Stimulated activated CD8-positive, alpha-beta memory T cell treated with anti-CD3 and anti-CD28 coated beads, Interleukin-7, amount 100 ng/mL, for 4 hours (primary cell): ENCODE results near the gene MEGF10.

Experiments
- DNase-seq, 2 donors: peaks; one replicate each; pipeline ENCODE4 v3.0.0-alpha.2; 2020; ENCODE audit warnings: low read depth in 2 of 2

Gene MEGF10

DNA sequence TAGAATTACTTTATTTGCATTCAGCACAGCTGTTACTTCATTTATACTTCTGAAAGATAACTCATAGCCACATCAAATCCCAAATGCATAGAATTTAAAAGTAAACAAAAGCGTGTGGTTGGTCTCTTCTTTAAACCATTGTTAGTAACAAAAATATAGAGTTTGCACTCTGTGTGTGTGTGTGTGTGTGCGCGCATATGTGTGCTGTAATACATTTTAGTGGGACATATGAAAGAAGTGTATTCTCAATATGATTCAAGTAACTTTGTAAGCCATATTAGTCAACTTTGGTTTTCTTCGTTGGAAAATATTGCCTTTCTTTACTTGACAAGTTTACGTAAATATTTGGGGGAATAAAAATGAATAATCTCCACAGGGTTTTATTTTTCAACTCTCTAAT, 120.8 kb downstream of the MEGF10 start:
- DNase-seq: no peak

DNA sequence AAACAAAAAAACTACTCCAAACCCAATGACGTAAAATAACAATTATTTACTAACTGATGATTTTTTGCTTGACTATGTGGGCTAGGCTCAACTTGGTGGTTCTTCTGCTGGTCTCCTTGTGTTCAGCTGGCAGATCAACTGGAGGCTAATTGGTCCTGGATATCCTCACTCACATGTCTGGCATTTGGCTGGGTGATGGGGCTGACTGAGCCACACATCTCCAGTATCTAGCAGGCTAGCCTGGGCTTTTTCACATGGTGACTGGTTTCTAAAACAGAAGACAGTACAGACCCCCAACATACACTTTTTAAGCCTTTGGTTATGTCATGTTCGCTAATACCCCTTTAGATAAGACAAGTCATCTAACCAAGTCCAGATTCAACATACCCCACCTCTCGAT, 122.1 kb downstream of the MEGF10 start:
- no peak for DNase-seq

DNA sequence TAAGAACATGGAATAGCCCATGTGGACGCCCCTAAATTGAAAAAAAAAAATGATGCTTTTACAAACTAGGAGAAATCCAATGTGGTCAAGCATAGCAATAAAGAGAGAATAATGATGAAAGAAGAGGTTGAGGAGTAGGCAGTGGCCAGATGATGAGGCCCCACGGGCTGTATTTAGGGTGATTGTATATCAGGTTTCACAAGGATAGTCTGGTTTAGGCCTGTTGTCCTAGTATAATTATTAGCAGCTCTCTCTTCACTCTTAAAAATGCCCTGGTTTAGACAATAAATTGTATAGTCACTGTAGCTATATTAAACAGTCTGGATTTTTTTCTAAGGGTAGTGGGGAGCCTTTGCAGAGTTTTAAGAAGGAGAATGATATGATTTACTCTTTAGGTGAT, 124.4 kb downstream of the MEGF10 start:
- DNase-seq: no peak

DNA sequence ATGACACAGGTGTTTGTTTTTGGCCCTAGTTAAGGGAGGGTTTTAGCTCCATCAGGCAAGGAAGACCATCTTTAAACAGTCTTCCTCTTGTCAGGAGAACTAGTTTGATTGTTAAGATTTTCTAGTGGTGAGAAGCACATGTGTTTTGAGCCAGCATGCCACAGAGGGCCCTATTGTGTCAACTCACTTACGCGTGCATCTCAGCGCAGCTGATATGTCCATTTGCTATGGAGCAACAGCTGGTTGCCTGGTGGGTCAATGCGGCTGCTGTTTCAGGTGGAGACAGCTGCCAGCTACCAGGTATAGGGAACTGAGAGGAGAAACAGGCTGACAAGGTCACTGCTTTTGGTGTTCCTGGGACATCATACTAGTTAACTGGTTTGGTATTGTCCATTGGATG, 126.3 kb downstream of the MEGF10 start:
- no peak for DNase-seq

DNA sequence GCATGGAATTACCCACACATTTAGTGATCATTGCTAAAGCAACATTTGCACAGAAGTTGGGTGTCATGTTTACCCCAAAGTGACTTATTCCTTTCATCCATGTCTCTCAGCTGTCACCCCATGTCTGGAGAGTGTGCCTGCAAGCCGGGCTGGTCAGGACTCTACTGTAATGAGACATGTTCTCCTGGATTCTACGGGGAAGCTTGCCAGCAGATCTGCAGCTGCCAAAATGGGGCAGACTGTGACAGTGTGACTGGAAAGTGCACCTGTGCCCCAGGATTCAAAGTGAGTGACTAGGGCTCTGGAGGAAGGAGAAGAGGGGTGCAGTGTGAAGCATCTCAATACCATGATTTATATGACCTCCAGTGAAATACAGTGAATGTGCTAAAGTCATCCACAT, 126.9 kb downstream of the MEGF10 start:
- DNase-seq: no peak

DNA sequence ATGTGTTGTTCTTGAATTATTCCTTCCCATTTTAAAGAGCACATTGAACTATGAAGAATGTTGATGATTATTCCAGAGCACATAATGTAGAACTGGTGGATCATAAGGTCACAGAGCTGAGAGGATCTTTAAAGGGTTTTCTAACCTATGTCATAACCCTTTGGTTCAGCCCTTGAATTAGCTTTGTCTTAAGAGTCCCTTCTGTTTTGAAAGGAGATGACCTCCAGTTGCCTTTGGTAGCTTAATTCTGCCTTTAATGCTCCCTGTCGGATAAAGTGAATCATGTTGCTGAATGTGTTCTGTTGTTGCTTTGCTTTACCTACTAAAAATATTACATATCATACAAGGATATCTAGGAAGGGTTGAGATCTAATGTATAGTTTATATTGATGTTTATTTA, 127.8 kb downstream of the MEGF10 start:
- DNase-seq: no peak

DNA sequence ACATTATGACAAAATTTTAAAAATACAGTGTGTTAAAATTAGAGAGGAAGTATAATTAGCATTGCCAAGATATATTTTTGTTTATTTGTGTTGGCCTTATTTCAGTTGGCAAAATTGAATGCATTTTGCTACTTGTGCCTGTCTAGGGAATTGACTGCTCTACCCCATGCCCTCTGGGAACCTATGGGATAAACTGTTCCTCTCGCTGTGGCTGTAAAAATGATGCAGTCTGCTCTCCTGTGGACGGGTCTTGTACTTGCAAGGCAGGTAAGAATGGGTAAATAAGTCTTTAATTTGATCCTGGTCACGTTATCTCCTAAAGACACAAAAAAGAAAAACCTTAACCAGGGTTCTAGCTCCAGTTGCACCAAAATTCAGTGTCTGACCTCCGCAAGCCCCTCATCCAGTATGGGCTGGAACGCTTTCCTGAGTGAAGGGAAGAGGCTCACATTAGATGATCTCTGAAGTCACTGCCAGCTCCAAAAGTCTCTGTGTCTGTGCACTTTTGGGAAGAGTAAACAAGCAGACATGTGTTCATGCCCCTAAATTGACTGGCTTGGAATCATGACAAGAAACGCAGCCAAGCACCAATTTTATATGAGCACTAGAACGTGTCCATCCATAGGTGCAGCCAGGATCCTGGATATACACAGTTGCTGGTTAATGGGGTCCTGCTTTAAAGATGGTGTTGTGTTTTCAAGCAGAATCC, 128.5 kb downstream of the MEGF10 start:
- no peak for DNase-seq

DNA sequence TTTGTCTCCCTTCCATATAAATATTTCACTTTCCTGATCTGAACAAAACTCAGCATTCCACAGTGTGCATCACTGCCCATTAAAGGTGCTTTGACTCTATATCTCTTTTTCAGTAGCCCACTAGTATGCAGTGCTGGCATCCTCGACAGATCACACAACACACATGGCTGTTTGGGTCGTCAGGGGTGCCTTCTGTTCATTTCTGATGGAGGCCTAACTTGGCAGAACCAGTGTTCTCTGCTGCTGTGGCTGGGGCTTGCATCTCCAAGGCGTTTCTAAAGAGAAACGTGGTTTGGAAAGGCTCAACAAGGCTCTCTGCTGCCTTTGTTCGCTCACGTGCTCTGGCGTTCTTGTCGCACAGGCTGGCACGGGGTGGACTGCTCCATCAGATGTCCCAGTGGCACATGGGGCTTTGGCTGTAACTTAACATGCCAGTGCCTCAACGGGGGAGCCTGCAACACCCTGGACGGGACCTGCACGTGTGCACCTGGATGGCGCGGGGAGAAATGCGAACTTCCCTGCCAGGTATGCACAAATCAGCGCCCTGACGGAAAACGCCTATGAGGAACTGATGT, 129.2 kb downstream of the MEGF10 start:
- DNase-seq: no peak

DNA sequence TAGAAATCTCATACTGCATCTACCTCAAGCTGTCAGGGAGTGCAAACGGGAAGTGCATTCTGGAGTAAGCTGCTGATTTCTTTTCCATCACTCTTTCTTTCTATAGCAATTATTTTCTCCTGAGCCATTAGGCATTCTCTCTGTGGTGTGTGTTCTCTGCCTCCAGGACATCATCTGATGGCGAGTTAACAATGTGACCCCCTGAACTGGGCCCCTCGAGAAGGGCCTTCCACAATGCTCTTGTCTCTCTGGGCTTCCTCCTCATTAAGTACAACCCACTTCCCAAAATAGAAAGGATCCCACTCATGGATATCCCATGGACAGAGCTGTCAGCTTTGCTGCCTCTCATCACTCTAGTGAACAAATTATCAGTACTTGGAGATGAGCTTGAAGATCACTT, 130.2 kb downstream of the MEGF10 start:
- no peak for DNase-seq

DNA sequence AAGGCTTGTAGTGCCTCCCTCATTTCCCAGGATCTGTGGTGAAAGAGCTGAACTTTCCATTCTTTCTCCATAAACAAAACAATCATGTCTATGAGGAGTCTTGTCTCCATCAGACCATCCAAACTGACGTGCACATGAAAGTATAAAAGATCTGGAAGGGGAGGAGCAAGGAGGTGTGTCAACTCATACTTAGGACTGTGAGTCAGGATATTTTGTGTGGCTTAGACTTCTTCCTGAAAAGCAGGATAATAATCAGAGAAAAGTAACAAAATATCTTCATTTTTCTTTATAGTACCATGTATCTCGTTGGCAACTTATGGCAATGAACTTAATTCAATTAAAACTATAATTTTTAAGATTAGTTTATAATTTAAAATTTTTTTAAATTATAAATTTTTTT, 130.9 kb downstream of the MEGF10 start:
- DNase-seq: no peak

DNA sequence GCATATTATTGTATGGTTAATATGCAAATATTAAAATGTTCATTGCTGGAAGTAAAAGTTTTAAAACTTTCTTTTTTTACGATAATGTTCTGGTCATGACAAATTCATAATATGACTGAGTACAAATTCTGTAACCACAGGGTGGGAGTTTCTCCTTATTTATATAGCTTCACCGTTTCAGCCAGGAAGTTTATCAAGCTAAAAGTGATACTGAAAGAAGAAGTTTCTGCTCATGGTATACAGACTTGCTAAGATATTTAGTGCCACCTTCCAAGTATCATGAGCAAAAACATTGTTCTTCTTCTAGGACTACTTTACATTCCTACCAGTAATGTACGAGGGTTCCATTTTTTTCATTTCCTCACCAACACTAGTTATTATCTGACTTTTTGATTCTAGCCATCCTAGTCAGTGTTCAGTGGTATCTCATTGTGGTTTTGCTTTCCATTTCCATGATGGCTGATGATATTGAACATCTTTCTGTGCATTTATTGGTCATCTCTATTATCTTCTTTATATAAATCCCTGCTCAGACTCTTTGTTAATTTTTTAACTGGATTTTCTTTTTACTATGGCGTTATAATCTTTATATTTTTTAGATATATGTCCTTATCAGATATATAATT, 132.7 kb downstream of the MEGF10 start:
- DNase-seq: no peak

DNA sequence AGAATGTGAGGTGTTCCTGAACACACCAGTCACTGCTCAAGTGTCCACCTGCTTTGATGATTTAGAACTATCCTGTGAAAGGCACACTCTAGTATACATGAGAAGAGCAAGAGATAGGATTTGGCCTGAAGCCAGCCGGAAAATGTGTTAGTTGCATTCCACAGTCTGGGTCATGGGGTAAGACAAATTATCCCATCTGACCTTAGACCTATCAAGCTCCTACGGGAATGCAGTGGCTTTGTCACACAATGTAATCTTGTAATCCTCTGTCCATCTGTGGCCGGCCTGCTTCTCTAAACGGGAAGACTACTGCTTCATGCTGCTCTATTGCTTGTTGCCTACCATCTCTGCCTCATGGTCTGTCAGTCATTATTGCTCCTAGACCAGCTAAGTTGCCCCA, 134.4 kb downstream of the MEGF10 start:
- DNase-seq: no peak

DNA sequence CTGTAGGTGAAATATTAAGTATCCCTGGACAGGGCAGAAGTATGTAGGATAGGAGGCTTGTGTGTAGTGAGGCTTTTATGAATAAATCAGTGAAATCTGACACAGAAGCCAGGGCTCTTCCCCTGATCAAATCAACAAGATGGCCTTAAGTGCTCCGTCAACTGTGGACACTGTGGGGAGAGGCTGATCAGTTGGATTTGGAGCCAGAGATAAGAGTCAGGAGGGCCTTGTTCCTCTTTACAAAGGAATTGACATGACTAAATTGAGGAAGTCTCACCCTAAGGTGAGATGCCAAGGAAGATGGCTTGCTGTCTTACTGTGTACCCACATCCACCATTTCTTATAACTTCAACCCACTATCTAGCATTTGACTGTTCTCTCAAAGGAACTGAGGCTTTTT, 135.3 kb downstream of the MEGF10 start:
- DNase-seq: no peak

DNA sequence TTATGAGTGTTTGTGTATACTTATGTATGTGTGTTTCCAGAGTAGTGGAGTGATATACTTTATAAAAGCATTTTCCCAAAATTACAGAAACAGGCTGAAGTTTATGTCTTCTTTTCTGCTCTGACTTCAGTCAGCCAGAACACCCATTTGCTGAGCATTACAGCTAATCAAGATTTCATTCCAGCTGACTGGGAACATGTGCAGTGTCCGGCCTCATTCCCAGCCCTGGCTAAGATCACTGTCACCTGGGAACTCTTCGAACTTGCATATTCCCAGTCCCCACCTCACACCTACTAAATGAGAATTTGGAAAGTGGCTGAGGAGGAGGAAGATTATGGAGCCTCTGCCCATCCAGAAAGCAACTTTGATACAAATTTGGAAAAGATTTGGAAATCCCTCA, 136.1 kb downstream of the MEGF10 start:
- DNase-seq: no peak

DNA sequence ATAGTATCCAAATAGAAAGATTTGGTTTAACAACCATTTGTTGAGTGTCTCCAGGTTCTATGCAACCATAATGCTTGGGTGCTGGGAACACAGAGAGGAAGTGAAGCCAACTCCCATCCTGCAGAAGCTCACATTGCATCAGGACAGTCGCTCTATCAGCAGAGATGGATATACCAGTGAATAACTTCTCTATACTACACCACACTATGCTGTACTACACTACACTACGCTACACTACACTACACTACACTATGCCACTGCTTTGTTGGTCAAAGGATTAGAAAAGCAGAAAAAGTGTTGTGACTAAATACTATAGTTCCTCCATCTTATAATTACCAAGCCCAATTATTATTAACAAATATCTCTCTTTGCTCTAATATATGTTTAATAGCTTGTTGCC, 137.7 kb downstream of the MEGF10 start:
- no peak for DNase-seq

DNA sequence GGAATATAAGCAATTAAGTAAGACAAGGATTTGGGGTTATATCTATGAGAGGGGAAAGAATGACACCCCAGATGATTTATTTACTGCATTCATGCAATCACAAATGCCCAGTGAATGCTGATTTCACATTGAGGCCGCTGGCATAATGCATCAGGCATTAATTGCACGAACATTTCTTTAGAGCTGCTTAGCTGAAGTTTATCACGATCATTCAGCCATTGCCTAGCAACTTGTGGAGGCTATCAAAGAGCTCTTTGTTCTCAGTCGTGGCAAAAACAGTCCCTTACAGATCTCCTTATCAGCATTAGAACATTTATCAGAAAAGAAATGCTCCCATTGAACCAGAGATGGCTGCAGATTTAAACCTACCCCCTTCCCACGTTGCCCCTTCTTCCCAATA, 138.2 kb downstream of the MEGF10 start:
- no peak for DNase-seq

DNA sequence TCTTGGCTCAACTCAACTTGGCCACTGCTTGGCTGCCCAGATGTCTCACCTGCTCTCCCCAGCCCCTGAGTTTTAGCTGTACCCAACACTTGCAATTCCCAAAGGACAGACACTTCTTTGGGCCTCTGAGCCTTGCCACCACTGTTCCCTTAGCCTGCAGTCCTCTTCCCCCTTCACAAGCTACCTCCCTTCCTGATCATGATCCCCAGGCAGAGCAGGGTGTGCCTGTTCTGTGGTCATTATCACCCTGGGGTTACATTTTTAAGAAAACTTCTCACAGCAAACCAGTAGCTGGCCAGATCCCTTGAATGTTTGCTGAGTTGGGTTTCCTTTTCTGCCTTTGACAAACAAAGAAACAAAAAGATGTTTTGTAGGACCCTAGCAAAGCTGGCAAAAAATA, 139.3 kb downstream of the MEGF10 start:
- DNase-seq: no peak

DNA sequence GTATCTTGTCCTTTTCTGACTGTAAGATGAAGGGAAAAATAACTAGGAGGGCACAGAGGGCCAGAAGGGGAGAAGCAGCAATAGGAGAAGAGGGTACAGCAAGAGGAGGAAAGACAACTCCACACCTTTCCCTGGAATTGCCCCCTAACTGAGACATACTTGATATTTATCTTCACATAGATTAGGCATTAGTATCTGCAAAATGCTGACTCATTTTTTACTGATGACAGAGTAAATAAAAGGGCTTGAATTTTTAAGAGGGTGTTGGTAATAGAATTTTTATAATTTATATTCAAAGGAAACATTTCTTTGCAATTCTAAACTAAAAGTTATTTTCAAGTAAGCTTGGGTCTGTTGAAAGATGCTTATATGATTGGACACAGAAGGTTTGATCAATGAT, 140.0 kb downstream of the MEGF10 start:
- no peak for DNase-seq

DNA sequence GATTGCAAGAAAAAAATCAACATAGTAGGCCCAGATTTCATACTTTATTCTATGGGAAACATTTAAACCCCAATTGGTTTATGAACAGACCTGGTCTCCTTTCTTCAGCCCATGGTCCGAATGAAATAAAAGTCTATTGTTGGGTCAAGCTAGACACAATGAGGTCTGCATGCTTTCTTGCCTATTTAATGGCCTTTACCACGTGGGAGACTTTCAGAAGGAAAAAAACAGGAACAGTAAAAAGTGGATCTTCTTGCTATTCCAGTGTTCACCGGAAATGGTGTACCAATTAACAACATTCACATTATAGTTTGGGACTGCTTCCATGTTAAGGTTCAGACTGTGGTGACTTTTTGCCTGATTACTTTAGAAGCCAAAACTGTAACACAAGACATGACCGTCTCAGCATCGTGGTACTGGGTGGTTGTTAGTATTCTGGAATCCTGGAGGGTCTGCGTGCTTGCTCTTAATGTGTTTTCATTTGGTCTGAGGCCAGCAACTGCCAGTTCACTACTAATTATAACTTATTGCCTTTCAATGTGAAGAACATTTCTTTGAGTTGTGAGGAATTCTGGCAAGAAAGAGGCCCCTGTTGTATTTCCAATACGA, 141.5 kb downstream of the MEGF10 start:
- no peak for DNase-seq

DNA sequence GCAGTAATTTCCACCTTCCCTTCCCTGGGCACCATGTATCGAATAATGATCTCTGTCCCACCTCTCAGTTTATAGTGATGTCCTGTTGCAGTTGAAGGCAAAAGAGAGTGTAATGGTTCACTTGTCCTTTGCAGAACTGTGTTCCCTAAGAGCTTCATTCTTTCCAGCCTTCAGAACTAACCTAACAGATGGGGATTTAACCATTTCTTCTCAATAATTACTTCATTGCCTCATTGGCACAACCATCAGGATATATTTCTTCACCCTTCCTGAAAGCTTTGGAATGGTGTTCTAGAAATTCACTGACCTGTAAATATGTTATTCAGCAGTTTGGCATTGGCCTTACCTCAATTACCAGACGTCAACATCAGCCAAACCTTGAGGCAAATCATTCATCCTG, 142.9 kb downstream of the MEGF10 start:
- DNase-seq: no peak

DNA sequence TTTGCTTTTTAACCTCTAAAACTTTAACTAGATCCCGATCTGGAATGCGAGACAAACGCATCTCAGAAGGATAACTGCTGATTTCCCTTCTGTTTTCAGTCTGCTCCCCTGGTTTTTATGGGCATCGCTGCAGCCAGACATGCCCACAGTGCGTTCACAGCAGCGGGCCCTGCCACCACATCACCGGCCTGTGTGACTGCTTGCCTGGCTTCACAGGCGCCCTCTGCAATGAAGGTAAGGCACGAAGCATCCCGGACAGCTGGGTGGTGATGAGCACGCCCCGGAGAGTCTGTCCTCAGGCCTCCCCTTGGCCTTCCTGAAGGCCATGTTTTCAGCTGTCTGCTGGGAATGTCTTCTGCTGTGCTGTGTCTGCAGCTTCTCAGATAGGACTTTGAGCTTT, 144.0 kb downstream of the MEGF10 start:
- DNase-seq: no peak

DNA sequence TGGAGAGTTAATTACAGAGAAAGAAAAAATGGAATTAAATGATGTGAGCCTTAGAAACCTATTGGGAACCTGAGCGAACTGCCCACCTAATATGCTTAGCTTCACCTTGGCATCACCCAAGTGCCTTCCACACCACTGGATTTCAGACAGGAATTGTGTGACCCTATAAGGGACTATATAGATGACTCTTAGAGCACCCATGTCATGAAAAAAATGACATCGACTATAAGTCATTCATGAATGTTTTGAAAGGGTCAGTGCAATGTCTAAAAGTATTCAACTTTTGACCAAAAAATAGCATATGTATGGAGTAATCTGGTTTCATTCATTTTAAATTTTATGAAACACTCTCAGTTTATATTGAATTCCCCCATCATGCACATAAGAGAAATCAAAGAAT, 145.2 kb downstream of the MEGF10 start:
- no peak for DNase-seq

DNA sequence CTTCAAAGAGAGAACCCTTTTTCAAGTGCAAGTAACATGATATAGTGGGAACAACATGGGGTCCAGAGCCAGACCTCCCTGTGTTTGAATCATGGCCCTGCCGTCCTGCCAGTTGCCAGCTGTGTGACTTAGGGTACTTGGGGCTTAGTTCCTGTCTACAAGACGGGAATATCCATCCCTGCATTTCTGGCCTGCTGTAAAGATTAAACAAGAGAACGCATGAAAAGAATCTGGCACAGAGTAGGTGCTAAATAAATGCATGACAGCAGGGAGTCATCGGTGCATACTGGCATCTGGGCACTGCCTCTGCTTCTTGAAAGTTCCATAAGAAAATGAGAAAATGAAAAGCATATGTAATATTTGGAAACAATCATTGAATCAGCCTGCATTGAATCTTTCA, 149.0 kb downstream of the MEGF10 start:
- DNase-seq: no peak
